Liver (tissue), 9 donors: ENCODE measurements around the gene TGM6. TPM values are rescaled to one million over a fixed set of nuclear protein-coding genes. Genes with fewer than 3 reads are reported as not detected.

Source experiments
- DNase-seq: peaks from one replicate; pipeline ENCODE4 v3.0.0-alpha.2; 2017; ENCODE audit warnings: low spot score
- H3K27ac ChIP-seq, 2 donors: one replicate each; pipeline ENCODE4 v1.7.0; 2013; ENCODE audit warnings: inconsistent platforms in 2 of 2, low read length in 2 of 2, control low read depth in 1 of 2, low read depth in 1 of 2, mild to moderate bottlenecking in 1 of 2
- H3K27me3 ChIP-seq, 4 donors: one replicate each; pipeline versions ENCODE4 v1.6.1 to v1.7.0; 2013; ENCODE audit warnings: low read length in 3 of 4, inconsistent platforms in 1 of 4, mild to moderate bottlenecking in 1 of 4, moderate library complexity in 1 of 4; ENCODE audit not compliant: control insufficient read depth in 4 of 4, insufficient read depth in 4 of 4
- H3K36me3 ChIP-seq, 4 donors: one replicate each; pipeline versions ENCODE4 v1.6.1 to v1.7.0; 2013; ENCODE audit warnings: low read length in 3 of 4, mild to moderate bottlenecking in 3 of 4, low read depth in 1 of 4, moderate library complexity in 1 of 4; ENCODE audit not compliant: control insufficient read depth in 4 of 4, insufficient read depth in 3 of 4
- H3K4me1 ChIP-seq, 4 donors: one replicate each; pipeline versions ENCODE4 v1.6.1 to v1.7.0; 2013; ENCODE audit warnings: low read length in 3 of 4, mild to moderate bottlenecking in 3 of 4, moderate library complexity in 1 of 4; ENCODE audit not compliant: control insufficient read depth in 4 of 4, insufficient read depth in 4 of 4
- H3K4me3 ChIP-seq, 3 donors: one replicate each; pipeline versions ENCODE4 v1.6.1 to v1.7.0; 2013; ENCODE audit warnings: low read length in 3 of 3, control low read depth in 1 of 3, low read depth in 1 of 3, mild to moderate bottlenecking in 1 of 3
- H3K9ac ChIP-seq, 2 donors: one replicate each; pipeline ENCODE4 v1.7.0; 2013; ENCODE audit warnings: low read length in 2 of 2, mild to moderate bottlenecking in 2 of 2, moderate library complexity in 2 of 2, control low read depth in 1 of 2, low read depth in 1 of 2
- H3K9me3 ChIP-seq, 4 donors: one replicate each; pipeline versions ENCODE4 v1.6.1 to v1.7.0; 2013; ENCODE audit warnings: low read length in 3 of 4; ENCODE audit not compliant: control insufficient read depth in 4 of 4
- ATF3 ChIP-seq: IDR thresholded peaks from 2 replicates; pipeline ENCODE4 v1.6.1; 2016; ENCODE audit warnings: antibody characterized with exemption
- CTCF ChIP-seq: fragments of 150-350 bp; IDR thresholded peaks from 2 replicates; pipeline ENCODE4 v1.5.1; 2017; ENCODE audit warnings: improper control_type of control experiment, low read depth, low read length; ENCODE audit not compliant: missing input control
- EGR1 ChIP-seq, 2 donors: IDR thresholded peaks; 2 replicates each; pipeline ENCODE4 v1.6.1; 2016 to 2018; ENCODE audit warnings: antibody characterized with exemption in 2 of 2, low read depth in 2 of 2
- FOXA1 ChIP-seq: IDR thresholded peaks from 2 replicates; pipeline ENCODE4 v1.6.1; 2016; ENCODE audit warnings: antibody characterized with exemption
- FOXA2 ChIP-seq: IDR thresholded peaks from 2 replicates; pipeline ENCODE4 v1.6.1; 2016; ENCODE audit warnings: antibody characterized with exemption
- GABPA ChIP-seq, 2 donors: IDR thresholded peaks in 1 of 2; conservative IDR thresholded peaks in 1 of 2; 2 replicates each; pipeline ENCODE4 v1.6.1; 2016; ENCODE audit warnings: antibody characterized with exemption in 2 of 2, mild to moderate bottlenecking in 1 of 2, moderate library complexity in 1 of 2
- HNF4A ChIP-seq, 2 donors: conservative IDR thresholded peaks; 2 replicates each; pipeline ENCODE4 v1.6.1; 2016; ENCODE audit warnings: antibody characterized with exemption in 2 of 2, mild to moderate bottlenecking in 2 of 2
- HNF4G ChIP-seq: IDR thresholded peaks from 2 replicates; pipeline ENCODE4 v1.6.1; 2016; ENCODE audit warnings: antibody characterized with exemption
- JUND ChIP-seq, 2 donors: IDR thresholded peaks; 2 replicates each; pipeline ENCODE4 v1.6.1; 2016; ENCODE audit warnings: antibody characterized with exemption in 2 of 2
- MAX ChIP-seq: IDR thresholded peaks from 2 replicates; pipeline ENCODE4 v1.6.1; 2016; ENCODE audit warnings: antibody characterized with exemption
- NR2F2 ChIP-seq: IDR thresholded peaks from 2 replicates; pipeline ENCODE4 v1.6.1; 2016; ENCODE audit warnings: antibody characterized with exemption
- RAD21 ChIP-seq, 2 donors: IDR thresholded peaks; 2 replicates each; pipeline ENCODE4 v1.6.1; 2016; ENCODE audit warnings: antibody characterized with exemption in 2 of 2, mild to moderate bottlenecking in 2 of 2
- REST ChIP-seq: IDR thresholded peaks from 2 replicates; pipeline ENCODE4 v1.6.1; 2016; ENCODE audit warnings: antibody characterized with exemption, mild to moderate bottlenecking
- RXRA ChIP-seq, 2 donors: IDR thresholded peaks; 2 replicates each; pipeline ENCODE4 v1.6.1; 2017 to 2018; ENCODE audit warnings: antibody characterized with exemption in 2 of 2, mild to moderate bottlenecking in 1 of 2
- SP1 ChIP-seq: IDR thresholded peaks from 2 replicates; pipeline ENCODE4 v1.6.1; 2018; ENCODE audit warnings: antibody characterized with exemption, mild to moderate bottlenecking
- TAF1 ChIP-seq: conservative IDR thresholded peaks from 2 replicates; pipeline ENCODE4 v1.6.1; 2016; ENCODE audit warnings: antibody characterized with exemption, mild to moderate bottlenecking
- YY1 ChIP-seq: IDR thresholded peaks from 2 replicates; pipeline ENCODE4 v1.6.1; 2016; ENCODE audit warnings: antibody characterized with exemption, mild to moderate bottlenecking
- ZBTB33 ChIP-seq: IDR thresholded peaks from 2 replicates; pipeline ENCODE4 v1.6.1; 2016; ENCODE audit warnings: antibody characterized with exemption
- WGBS: extraction: QIAGEN DNeasy Blood & Tissue Kit; methylation state at CpG from one replicate; pipeline ENCODE4 v1.1.7; 2013; 5-methylcytosine and 5-hydroxymethylcytosine counted together
- polyA plus RNA-seq, 2 donors: library from polyadenylated mRNA; stranded (reverse) in 1 of 2; unstranded in 1 of 2; fragments of 200-250 nt in 1 of 2; fragments of >200 nt in 1 of 2; fragmentation: Nextera tagmentation in 1 of 2; extraction: Ambion mirVana in 1 of 2; gene quantifications; one replicate each; pipeline versions ENCODE4 v1.2.1 to v1.2.3, GENCODE V29; 2013 to 2015
- total RNA-seq, 2 donors: library from RNA; depleted of rRNA; stranded (reverse); fragments of >200 nt; gene quantifications; one replicate each; pipeline ENCODE4 v1.2.3, GENCODE V29; 2014
- donor health status: healthy.
- donor health status: healthy.
- donor health status: healthy.
- donor health status: healthy.
- donor health status: healthy.

Gene TGM6
- total and polyA plus RNA-seq, 4 donors, result not detected

DNA sequence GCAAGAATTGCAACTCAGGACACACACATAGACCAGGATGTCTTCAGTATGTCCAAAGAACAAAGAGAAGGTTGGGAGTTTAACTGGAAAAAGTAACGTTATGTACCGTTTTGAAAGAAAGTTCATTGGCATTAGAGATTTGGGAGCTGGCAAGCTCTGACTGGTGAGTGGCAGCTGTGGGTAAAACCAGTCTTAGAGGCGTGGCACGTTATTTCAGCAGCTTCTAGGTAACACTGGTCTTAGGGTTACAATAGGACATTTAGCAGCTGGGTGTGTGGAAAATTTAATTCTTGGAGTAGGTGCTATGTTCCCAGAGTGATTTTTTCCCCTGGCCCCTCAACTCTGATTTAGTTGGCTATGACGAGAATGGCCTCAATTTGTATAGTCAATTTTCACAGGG is 70.7 kb downstream of the TGM6 start (continued):
- no peak for TF ChIP-seq SP1

DNA sequence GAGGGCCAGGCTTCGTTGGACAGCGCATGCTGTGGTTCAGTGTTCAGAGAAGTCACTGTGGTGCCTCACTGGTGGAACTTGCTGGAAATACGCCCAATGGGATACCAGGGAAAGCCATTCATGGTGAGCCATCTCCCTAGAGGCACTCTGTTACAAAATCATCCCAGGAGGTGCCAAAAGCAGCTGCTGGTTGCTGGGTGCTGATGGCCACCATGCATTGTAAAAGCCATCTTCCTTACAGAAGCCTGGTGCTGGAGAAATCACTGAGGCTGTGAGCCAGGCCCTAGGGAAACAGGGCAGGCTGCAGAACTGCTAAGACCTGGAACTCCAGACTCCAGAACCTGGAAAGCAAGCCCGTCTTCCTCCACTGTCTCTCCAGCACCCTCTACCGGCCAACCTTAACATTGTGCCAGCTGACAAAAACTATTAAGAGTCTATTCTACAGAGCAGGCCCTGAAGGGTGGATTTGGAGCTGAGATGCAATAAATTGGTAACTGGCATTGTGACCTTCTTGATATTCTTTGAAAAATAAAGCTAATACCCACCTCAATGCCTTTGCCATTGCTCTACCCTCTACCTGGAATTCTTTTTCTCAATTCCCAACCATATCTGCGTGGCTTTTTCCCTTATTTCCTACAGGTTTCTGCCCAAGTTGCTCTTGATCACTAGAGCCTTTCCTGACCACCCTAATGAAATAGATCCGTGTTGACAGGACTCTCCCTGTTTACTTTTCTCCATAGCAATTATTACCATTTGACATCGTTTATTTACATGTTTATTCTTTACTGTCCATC is 71.4 kb downstream of the TGM6 start:
- TF ChIP-seq JUND (IDR thresholded peaks at IDR 0.05) (no peak), RAD21 (IDR thresholded peaks at IDR 0.05) (peak; percentile 82 to 86), HNF4A (conservative IDR thresholded peaks at IDR 0.05) (no peak), FOXA1 (no peak), ATF3 (no peak), CTCF (peak; percentile 82), SP1 (no peak), REST (peak; percentile 26)
- Histone ChIP-seq H3K4me3 (no peak overlapping the region), H3K27ac (no peak overlapping the region), H3K9ac (no peak overlapping the region), H3K4me1 (no peaks in the 10 kb centered on the region), H3K27me3 (no peaks in the 10 kb centered on the region), H3K36me3 (no peaks in the 10 kb centered on the region), H3K9me3 (no peaks in the 10 kb centered on the region)
- peak; percentile 80 for DNase-seq
- 54% methylated on average over 8 of the region's 8 CpGs for WGBS

- H3K27ac ChIP-seq, result no peak overlapping the region
- H3K27me3 ChIP-seq, result no peaks in the 10 kb centered on the region
- no peak overlapping the region for H3K4me3 ChIP-seq
- H3K9me3 ChIP-seq, result no peaks in the 10 kb centered on the region
- DNase-seq, result no peak
- H3K4me1 ChIP-seq, result no peaks in the 10 kb centered on the region
- WGBS, result 73% methylated on average over 3 of the region's 3 CpGs
- peaks cover 0 to 2% (median 0%) of the 10 kb centered on the region in 4 donors for H3K36me3 ChIP-seq
- no peak overlapping the region for H3K9ac ChIP-seq
- TF ChIP-seq ZBTB33, result no peak
- no peak for TF ChIP-seq ATF3
- TF ChIP-seq HNF4A (conservative IDR thresholded peaks at IDR 0.05), result no peak
- no peak for TF ChIP-seq RAD21 (IDR thresholded peaks at IDR 0.05)
- no peak for TF ChIP-seq RXRA (IDR thresholded peaks at IDR 0.05)
- TF ChIP-seq HNF4G, result no peak
- no peak for TF ChIP-seq TAF1
- TF ChIP-seq GABPA (IDR thresholded peaks at IDR 0.05 in 1 of 2, conservative IDR thresholded peaks at IDR 0.05 in 1 of 2), result no peak
- TF ChIP-seq SP1, result no peak
- TF ChIP-seq EGR1 (IDR thresholded peaks at IDR 0.05; ENCODE audit: low read depth in 2 of 2), result no peak
- TF ChIP-seq MAX, result no peak
- TF ChIP-seq NR2F2, result no peak
- TF ChIP-seq FOXA2, result no peak
- no peak for TF ChIP-seq CTCF
- no peak for TF ChIP-seq YY1
Measured at GRCh38 chr20:2453792-2454191, 73.1 kb downstream of the TGM6 start.
